Measurements from ENCODE around the gene TIGD1.

Gene TIGD1

DNA sequence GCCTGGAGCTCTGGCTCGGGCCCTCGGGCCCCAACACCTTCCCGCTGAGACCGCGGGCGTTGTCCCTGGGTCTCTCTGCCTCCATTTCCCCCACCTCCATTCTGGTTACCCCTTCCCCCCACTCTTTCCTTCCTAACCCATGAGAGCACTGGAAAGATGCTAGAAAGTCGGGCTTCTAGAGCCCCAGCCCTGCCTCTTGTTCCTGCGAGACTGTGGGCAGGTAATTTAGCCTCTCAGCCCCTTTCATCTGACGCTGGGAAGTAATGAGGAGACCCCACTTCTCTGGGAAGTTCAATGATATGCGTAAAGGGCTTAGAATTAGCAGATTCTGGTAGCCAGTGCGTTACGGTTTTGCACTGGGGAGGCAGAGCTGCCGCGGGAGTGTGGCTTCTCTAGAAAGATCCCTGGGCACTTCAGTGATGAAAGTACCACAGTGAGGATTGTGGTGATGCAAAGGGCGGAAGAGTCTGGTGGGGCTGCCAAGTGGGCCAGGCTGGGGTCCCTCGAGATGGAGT lies 46.5 kb downstream of the TIGD1 start:
- Histone ChIP-seq H3K9ac (ENCODE audit: insufficient read length, low read depth) (peak overlapping the region; percentile 57), H3K4me1 (ENCODE audit: insufficient read depth, insufficient read length) (peaks cover 19% of the 10 kb centered on the region), H3K27me3 (ENCODE audit: insufficient read depth, insufficient read length) (peaks cover 53% of the 10 kb centered on the region), H3K4me3 (ENCODE audit: insufficient read length, low read depth) (peak overlapping the region; percentile 65), H3K36me3 (ENCODE audit: insufficient read depth, insufficient read length, low read length) (no peaks in the 10 kb centered on the region), H3K9me3 (ENCODE audit: insufficient read depth, low read length) (no peaks in the 10 kb centered on the region)
- no peak for TF ChIP-seq ZNF274 (IDR thresholded peaks at IDR 0.05; ENCODE audit: low read depth, low read length)
- peak; percentile 28 for TF ChIP-seq SUZ12 (IDR thresholded peaks at IDR 0.05; ENCODE audit: extremely low read depth, insufficient read depth, insufficient read length)
- TF ChIP-seq YY1 (IDR thresholded peaks at IDR 0.05; ENCODE audit: insufficient read depth, insufficient read length), result no peak
- DNase-seq (ENCODE audit: low read depth, low spot score), result no peak

DNA sequence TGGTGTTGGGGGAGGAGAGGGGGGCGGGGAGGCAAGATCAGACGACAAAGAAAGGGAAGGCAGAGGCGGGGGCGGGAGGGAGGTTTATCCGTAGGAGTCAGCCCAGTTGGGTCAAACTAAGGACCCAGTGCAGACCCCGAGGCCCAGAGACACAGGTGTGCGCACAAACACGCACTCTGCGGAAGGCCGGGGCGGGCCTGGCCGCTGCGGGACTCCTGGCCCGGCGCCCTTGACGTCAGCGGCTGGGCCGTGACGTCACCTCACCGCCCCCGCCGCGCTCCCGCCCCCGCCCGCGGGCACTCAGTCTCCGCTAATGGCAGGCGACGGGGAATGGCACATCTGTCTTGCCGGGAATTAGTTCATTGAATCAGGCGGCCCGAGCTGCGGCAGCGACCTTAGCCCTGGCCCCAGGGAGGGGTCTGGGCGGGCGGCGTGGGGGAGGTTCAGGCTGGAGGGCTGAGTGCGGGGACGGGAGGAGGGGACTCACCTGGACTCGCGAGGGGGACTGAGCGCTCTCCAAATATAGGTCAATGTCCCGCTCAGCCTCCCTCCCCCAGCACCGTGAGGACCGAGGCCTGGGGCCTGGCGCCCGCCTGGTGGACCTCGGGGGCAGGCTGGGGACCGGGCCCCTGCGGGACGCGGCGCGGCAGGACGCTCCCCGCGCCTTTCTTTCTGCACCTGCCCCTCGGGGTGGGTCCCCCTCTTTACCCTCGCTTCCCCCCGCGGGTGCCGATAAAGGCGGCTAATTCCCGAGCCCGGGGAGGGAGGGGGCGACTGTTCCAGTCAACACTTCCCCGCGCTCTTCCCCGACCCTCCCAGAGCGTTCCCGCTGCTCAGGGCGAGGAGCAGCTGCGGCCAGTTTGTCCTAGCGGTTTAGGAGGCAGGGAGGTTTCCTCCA lies 47.2 kb downstream of the TIGD1 start:
- Histone ChIP-seq H3K27me3 (ENCODE audit: insufficient read depth, insufficient read length) (peaks cover 53% of the 10 kb centered on the region), H3K36me3 (ENCODE audit: insufficient read depth, insufficient read length, low read length) (no peaks in the 10 kb centered on the region), H3K9ac (ENCODE audit: insufficient read length, low read depth) (peak overlapping the region; percentile 57), H3K9me3 (ENCODE audit: insufficient read depth, low read length) (no peaks in the 10 kb centered on the region), H3K4me3 (ENCODE audit: insufficient read length, low read depth) (peak overlapping the region; percentile 65), H3K4me1 (ENCODE audit: insufficient read depth, insufficient read length) (peaks cover 20% of the 10 kb centered on the region)
- DNase-seq (ENCODE audit: low read depth, low spot score), result no peak
- TF ChIP-seq SUZ12 (IDR thresholded peaks at IDR 0.05; ENCODE audit: extremely low read depth, insufficient read depth, insufficient read length) (peak; percentile 69), YY1 (IDR thresholded peaks at IDR 0.05; ENCODE audit: insufficient read depth, insufficient read length) (no peak)

DNA sequence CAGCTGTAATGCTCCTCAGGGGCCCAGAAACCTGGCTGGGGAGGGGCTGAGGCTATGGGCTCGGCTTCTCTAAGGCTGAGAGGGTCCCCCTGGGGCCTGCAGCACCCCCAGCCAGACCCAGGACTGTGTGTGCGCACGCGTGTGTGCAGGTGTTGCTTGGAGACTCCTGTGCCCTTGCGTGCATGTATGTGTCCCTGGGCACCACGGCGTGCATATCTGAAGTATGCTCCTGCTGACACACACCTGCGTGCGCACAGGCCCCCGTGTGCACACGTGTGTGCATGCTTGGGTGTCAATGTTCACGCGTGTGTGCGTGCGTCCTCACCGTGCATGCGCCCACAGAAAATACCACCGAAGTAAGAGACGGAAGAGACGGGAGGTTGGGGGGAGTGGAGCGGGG lies 47.8 kb downstream of the TIGD1 start:
- Histone ChIP-seq H3K36me3 (ENCODE audit: insufficient read depth, insufficient read length, low read length) (no peaks in the 10 kb centered on the region), H3K27me3 (ENCODE audit: insufficient read depth, insufficient read length) (peaks cover 50% of the 10 kb centered on the region), H3K4me3 (ENCODE audit: insufficient read length, low read depth) (peak overlapping the region; percentile 50), H3K9ac (ENCODE audit: insufficient read length, low read depth) (peak overlapping the region; percentile 79), H3K4me1 (ENCODE audit: insufficient read depth, insufficient read length) (peaks cover 20% of the 10 kb centered on the region), H3K9me3 (ENCODE audit: insufficient read depth, low read length) (no peaks in the 10 kb centered on the region)
- TF ChIP-seq ZNF274 (IDR thresholded peaks at IDR 0.05; ENCODE audit: low read depth, low read length) (no peak), SUZ12 (IDR thresholded peaks at IDR 0.05; ENCODE audit: extremely low read depth, insufficient read depth, insufficient read length) (no peak), YY1 (IDR thresholded peaks at IDR 0.05; ENCODE audit: insufficient read depth, insufficient read length) (no peak)
- no peak for DNase-seq (ENCODE audit: low read depth, low spot score)

DNA sequence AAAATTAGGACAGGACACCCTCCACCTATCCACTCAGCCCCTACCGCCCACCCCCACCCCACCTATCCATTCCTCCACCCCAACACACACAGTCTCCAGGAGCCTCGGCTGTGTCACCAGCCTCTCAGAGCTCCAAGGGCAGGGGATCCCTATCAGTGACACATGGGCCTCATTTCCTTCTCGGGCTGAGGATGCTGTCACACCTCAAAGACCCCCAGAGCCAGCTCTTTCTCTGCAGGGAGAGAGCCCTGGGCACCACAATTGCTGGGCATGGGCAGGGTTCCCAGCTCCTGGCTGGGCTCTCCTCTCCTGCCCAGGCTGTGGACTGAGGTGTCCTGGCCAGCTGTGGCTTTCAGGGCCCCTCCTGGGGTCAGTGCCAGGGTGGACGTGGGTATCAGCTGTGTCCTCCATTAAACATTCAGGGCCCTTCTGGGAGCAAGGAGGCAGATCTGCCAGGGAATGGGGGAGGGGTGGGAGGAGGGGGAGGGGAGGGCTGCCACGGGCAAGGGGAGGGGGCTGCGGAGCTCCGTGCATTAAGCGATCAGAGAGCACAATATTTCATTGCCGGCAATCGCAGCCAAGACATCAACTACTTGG lies 48.5 kb downstream of the TIGD1 start:
- peaks cover 44% of the 10 kb centered on the region for H3K27me3 ChIP-seq (ENCODE audit: insufficient read depth, insufficient read length)
- H3K9me3 ChIP-seq (ENCODE audit: insufficient read depth, low read length), result no peaks in the 10 kb centered on the region
- H3K4me1 ChIP-seq (ENCODE audit: insufficient read depth, insufficient read length), result peaks cover 20% of the 10 kb centered on the region
- no peak for DNase-seq (ENCODE audit: low read depth, low spot score)
- H3K36me3 ChIP-seq (ENCODE audit: insufficient read depth, insufficient read length, low read length), result no peaks in the 10 kb centered on the region
- no peak for TF ChIP-seq ZNF274 (IDR thresholded peaks at IDR 0.05; ENCODE audit: low read depth, low read length)
- no peak for TF ChIP-seq YY1 (IDR thresholded peaks at IDR 0.05; ENCODE audit: insufficient read depth, insufficient read length)
- no peak for TF ChIP-seq SUZ12 (IDR thresholded peaks at IDR 0.05; ENCODE audit: extremely low read depth, insufficient read depth, insufficient read length)
- H3K4me3 ChIP-seq (ENCODE audit: insufficient read length, low read depth), result no peak overlapping the region
- no peak overlapping the region for H3K9ac ChIP-seq (ENCODE audit: insufficient read length, low read depth)

DNA sequence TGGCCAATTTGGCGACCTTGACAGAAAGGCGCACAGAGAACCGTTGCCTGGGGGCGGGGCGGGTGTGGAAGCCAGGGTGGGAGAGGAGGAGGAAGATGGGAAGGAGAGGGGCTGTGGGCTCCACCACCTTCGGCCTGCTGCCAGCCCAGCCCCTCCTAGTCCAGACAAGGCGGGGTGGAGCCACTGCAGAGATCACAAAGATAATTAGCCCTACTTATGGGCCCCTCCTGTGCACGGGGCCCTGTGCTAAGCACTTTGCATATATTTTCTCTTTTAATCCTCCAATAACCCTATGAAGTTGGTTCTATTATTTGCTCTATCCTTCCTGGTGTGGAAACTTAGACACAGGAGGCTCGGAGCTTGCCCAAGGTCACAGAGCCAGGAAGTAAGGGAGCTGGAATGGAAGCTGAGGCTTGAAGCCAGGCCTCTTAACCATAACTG lies 49.0 kb downstream of the TIGD1 start:
- no peaks in the 10 kb centered on the region for H3K9me3 ChIP-seq (ENCODE audit: insufficient read depth, low read length)
- DNase-seq (ENCODE audit: low read depth, low spot score), result no peak
- TF ChIP-seq ZNF274 (IDR thresholded peaks at IDR 0.05; ENCODE audit: low read depth, low read length) (no peak), YY1 (IDR thresholded peaks at IDR 0.05; ENCODE audit: insufficient read depth, insufficient read length) (no peak), SUZ12 (IDR thresholded peaks at IDR 0.05; ENCODE audit: extremely low read depth, insufficient read depth, insufficient read length) (no peak)
- no peak overlapping the region for H3K4me3 ChIP-seq (ENCODE audit: insufficient read length, low read depth)
- no peak overlapping the region for H3K9ac ChIP-seq (ENCODE audit: insufficient read length, low read depth)
- peaks cover 40% of the 10 kb centered on the region for H3K27me3 ChIP-seq (ENCODE audit: insufficient read depth, insufficient read length)
- H3K36me3 ChIP-seq (ENCODE audit: insufficient read depth, insufficient read length, low read length), result no peaks in the 10 kb centered on the region
- H3K4me1 ChIP-seq (ENCODE audit: insufficient read depth, insufficient read length), result peaks cover 16% of the 10 kb centered on the region

DNA sequence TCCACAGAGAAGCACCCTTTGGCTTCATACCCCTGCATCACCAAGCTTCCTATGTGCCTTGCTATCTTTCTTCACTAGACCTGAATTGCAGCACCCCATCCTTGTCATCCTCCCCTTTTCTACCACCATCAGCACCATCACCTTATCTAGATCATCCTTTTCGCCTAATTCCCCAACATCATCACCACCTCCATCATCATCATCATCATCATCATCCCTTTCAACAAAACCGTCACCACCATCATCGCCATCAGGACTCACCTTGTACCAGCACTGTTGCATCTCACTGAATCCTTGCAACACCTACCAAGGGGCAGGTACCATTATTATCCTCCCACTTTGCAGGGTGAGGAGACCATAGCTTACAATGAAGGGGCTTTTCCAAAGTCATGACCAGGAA lies 51.9 kb downstream of the TIGD1 start:
- Histone ChIP-seq H3K9me3 (ENCODE audit: insufficient read depth, low read length) (no peaks in the 10 kb centered on the region), H3K4me1 (ENCODE audit: insufficient read depth, insufficient read length) (peaks cover 18% of the 10 kb centered on the region), H3K9ac (ENCODE audit: insufficient read length, low read depth) (no peak overlapping the region), H3K36me3 (ENCODE audit: insufficient read depth, insufficient read length, low read length) (no peaks in the 10 kb centered on the region), H3K27me3 (ENCODE audit: insufficient read depth, insufficient read length) (peaks cover 15% of the 10 kb centered on the region), H3K4me3 (ENCODE audit: insufficient read length, low read depth) (no peak overlapping the region)
- no peak for DNase-seq (ENCODE audit: low read depth, low spot score)
- no peak for TF ChIP-seq ZNF274 (IDR thresholded peaks at IDR 0.05; ENCODE audit: low read depth, low read length)
- TF ChIP-seq SUZ12 (IDR thresholded peaks at IDR 0.05; ENCODE audit: extremely low read depth, insufficient read depth, insufficient read length), result no peak
- no peak for TF ChIP-seq YY1 (IDR thresholded peaks at IDR 0.05; ENCODE audit: insufficient read depth, insufficient read length)
